HepG2 (cell line): ENCODE measurements around the gene NFATC2. TPM values are rescaled to one million over a fixed set of nuclear protein-coding genes. Genes with fewer than 3 reads are reported as not detected.
A peak's percentile ranks its signal among the peaks of the same experiment; 100 is the strongest.

ENCODE experiments used
- ATF7 ChIP-seq, 2 experiments: fragments of 450-650 bp in 1 of 2; sonication (generic) in 1 of 2; formaldehyde crosslinking in 1 of 2; IDR thresholded peaks; 2 replicates each; pipeline versions ENCODE4 v1.4.0 to v1.6.1; 2016 to 2020; ENCODE audit warnings: antibody characterized with exemption in 1 of 2, mild to moderate bottlenecking in 1 of 2, missing genetic modification reagents in 1 of 2
- CAMTA2 ChIP-seq: sonication (generic); formaldehyde crosslinking; IDR thresholded peaks from 2 replicates; pipeline ENCODE4 v1.4.0; 2020; ENCODE audit warnings: mild to moderate bottlenecking, missing genetic modification reagents, borderline replicate concordance
- KAT2B ChIP-seq: fragments of 150-350 bp; IDR thresholded peaks from 2 replicates; pipeline ENCODE4 v1.6.1; 2014; ENCODE audit warnings: low read depth, low read length, borderline replicate concordance
- KLF13 ChIP-seq: sonication (generic); formaldehyde crosslinking; IDR thresholded peaks from 2 replicates; pipeline ENCODE4 v1.4.0; 2020; ENCODE audit warnings: mild to moderate bottlenecking, missing genetic modification reagents
- MTA1 ChIP-seq: sonication (generic); formaldehyde crosslinking; IDR thresholded peaks from 2 replicates; pipeline ENCODE4 v1.4.0; 2020; ENCODE audit warnings: missing genetic modification reagents, mild to moderate bottlenecking, borderline replicate concordance
- SATB2 ChIP-seq: sonication (generic); formaldehyde crosslinking; IDR thresholded peaks from 2 replicates; pipeline ENCODE4 v1.5.0; 2020; ENCODE audit warnings: missing genetic modification reagents
- TMF1 ChIP-seq: sonication (generic); formaldehyde crosslinking; IDR thresholded peaks from 2 replicates; pipeline ENCODE4 v1.8.1; 2022; ENCODE audit warnings: low read depth, missing genetic modification reagents
- TP53 ChIP-seq: sonication (generic); formaldehyde crosslinking; conservative IDR thresholded peaks from 2 replicates; pipeline ENCODE4 v1.4.0; 2020; ENCODE audit warnings: missing genetic modification reagents
- XRCC5 ChIP-seq: fragments of 200-400 bp; formaldehyde crosslinking; optimal IDR thresholded peaks from 2 replicates; pipeline ENCODE3; 2017; ENCODE audit warnings: mild to moderate bottlenecking, low read length
- ZBTB3 ChIP-seq: sonication (generic); formaldehyde crosslinking; IDR thresholded peaks from 2 replicates; pipeline ENCODE4 v1.4.0; 2020; ENCODE audit warnings: low read depth, mild to moderate bottlenecking, moderate library complexity, missing genetic modification reagents, borderline replicate concordance
- ZEB1 ChIP-seq: IDR thresholded peaks from 2 replicates; pipeline ENCODE4 v1.6.1; 2012; ENCODE audit warnings: mild to moderate bottlenecking, low read depth, inconsistent platforms; ENCODE audit not compliant: insufficient replicate concordance
- ZFP37 ChIP-seq: sonication (generic); formaldehyde crosslinking; IDR thresholded peaks from 2 replicates; pipeline ENCODE4 v1.4.0; 2020; ENCODE audit warnings: missing genetic modification reagents, borderline replicate concordance
- ZKSCAN8 ChIP-seq: IDR thresholded peaks from 2 replicates; pipeline ENCODE4 v1.6.1; 2016; ENCODE audit warnings: borderline replicate concordance, missing genetic modification reagents, missing compliant biosample characterization
- ZNF224 ChIP-seq: sonication (generic); formaldehyde crosslinking; IDR thresholded peaks from 2 replicates; pipeline ENCODE4 v1.5.0; 2020; ENCODE audit warnings: mild to moderate bottlenecking, missing genetic modification reagents
- ZNF33B ChIP-seq: sonication (generic); formaldehyde crosslinking; IDR thresholded peaks from 2 replicates; pipeline ENCODE4 v1.5.1; 2020; ENCODE audit warnings: mild to moderate bottlenecking, missing genetic modification reagents
- ZNF616 ChIP-seq: sonication (generic); formaldehyde crosslinking; IDR thresholded peaks from 2 replicates; pipeline ENCODE4 v1.5.0; 2020; ENCODE audit warnings: low read depth, mild to moderate bottlenecking, missing genetic modification reagents
- ZNF629 ChIP-seq: sonication (generic); formaldehyde crosslinking; conservative IDR thresholded peaks from 2 replicates; pipeline ENCODE4 v1.5.0; 2020; ENCODE audit warnings: missing genetic modification reagents
- ZNF749 ChIP-seq: sonication (generic); formaldehyde crosslinking; IDR thresholded peaks from 2 replicates; pipeline ENCODE4 v1.8.0; 2022; ENCODE audit warnings: mild to moderate bottlenecking, missing genetic modification reagents, moderate library complexity, borderline replicate concordance
- ZNF777 ChIP-seq: sonication (generic); formaldehyde crosslinking; IDR thresholded peaks from 2 replicates; pipeline ENCODE4 v1.4.0; 2020; ENCODE audit warnings: missing genetic modification reagents
- polyA plus RNA-seq, 8 experiments: library from polyadenylated mRNA; depleted of rRNA in 3 of 8; stranded (reverse) in 7 of 8; unstranded in 1 of 8; fragments of >200 nt; fragmentation: Illumina TruSeq in 4 of 8; extraction: Trizol in 4 of 8; gene quantifications; 2 replicates each; pipeline versions ENCODE4 v1.2.1 to v1.2.3, GENCODE V29; 2011 to 2016; ENCODE audit warnings: low read depth in 4 of 8, missing spikeins in 1 of 8, mixed read lengths in 1 of 8; ENCODE audit not compliant: insufficient read depth in 1 of 8
- total RNA-seq, 5 experiments: library from RNA; depleted of rRNA; stranded (reverse); fragments of >200 nt; fragmentation: Illumina TruSeq; extraction: Trizol; gene quantifications; 2 replicates each; pipeline ENCODE4 v1.2.3, GENCODE V29; 2016; ENCODE audit warnings: low read depth in 1 of 5
- TF ChIP-seq, protein P1 (sequence below): sonication (generic); formaldehyde crosslinking; IDR thresholded peaks from 2 replicates; pipeline ENCODE4 v1.5.1; 2020; ENCODE audit warnings: mild to moderate bottlenecking, missing genetic modification reagents, borderline replicate concordance
- TF ChIP-seq, protein P2 (sequence below): IDR thresholded peaks from 2 replicates; pipeline ENCODE4 v1.6.1; 2012; ENCODE audit warnings: low read depth, low read length, improper control_type of control experiment
- TF ChIP-seq, protein P3 (sequence below): sonication (generic); formaldehyde crosslinking; IDR thresholded peaks from 2 replicates; pipeline ENCODE4 v1.8.0; 2022; ENCODE audit warnings: mild to moderate bottlenecking, missing genetic modification reagents, moderate library complexity

Gene NFATC2
- total and polyA plus RNA-seq, 2 of the 13 experiments (the other 11 are each of a cell fraction or from before 2014, with no cell fraction given): 1.9 to 3.3 TPM

DNA sequence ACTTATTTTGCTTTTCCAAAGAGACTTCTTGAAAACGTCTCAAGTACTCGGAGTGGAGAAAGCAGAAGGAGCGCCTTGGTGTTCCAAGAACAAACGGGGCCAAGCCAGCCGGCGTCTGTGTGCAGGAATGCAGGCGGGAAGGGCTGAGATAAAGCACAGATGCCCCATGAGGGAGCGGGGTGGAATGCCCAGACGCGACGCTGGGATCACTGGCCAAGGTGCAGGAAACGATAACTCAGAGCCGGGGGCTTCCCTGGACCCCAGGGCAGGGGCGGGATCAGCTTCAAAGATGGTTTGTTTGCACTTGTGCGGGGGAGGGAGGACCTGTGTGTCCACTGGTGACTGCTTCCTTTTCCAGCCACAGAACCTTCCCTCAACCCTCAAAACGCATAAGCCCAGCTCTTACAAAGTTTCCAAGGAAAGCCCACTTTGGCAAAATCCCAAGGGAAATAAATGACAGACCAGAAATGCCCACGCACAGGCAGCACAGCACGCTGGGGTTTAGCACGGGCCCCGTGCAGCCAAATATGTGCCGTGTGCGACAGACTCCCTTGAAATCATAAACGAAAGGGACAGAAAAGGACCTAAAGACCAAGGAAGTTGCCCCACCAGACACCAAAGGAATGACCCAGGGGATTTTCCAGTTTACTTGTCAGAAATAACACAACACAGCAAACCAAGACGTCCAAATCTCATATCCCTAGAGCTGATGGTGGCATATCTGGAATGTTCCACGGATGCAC is 113.9 kb downstream of the NFATC2 start (continued):
- TF ChIP-seq, protein P1, sequence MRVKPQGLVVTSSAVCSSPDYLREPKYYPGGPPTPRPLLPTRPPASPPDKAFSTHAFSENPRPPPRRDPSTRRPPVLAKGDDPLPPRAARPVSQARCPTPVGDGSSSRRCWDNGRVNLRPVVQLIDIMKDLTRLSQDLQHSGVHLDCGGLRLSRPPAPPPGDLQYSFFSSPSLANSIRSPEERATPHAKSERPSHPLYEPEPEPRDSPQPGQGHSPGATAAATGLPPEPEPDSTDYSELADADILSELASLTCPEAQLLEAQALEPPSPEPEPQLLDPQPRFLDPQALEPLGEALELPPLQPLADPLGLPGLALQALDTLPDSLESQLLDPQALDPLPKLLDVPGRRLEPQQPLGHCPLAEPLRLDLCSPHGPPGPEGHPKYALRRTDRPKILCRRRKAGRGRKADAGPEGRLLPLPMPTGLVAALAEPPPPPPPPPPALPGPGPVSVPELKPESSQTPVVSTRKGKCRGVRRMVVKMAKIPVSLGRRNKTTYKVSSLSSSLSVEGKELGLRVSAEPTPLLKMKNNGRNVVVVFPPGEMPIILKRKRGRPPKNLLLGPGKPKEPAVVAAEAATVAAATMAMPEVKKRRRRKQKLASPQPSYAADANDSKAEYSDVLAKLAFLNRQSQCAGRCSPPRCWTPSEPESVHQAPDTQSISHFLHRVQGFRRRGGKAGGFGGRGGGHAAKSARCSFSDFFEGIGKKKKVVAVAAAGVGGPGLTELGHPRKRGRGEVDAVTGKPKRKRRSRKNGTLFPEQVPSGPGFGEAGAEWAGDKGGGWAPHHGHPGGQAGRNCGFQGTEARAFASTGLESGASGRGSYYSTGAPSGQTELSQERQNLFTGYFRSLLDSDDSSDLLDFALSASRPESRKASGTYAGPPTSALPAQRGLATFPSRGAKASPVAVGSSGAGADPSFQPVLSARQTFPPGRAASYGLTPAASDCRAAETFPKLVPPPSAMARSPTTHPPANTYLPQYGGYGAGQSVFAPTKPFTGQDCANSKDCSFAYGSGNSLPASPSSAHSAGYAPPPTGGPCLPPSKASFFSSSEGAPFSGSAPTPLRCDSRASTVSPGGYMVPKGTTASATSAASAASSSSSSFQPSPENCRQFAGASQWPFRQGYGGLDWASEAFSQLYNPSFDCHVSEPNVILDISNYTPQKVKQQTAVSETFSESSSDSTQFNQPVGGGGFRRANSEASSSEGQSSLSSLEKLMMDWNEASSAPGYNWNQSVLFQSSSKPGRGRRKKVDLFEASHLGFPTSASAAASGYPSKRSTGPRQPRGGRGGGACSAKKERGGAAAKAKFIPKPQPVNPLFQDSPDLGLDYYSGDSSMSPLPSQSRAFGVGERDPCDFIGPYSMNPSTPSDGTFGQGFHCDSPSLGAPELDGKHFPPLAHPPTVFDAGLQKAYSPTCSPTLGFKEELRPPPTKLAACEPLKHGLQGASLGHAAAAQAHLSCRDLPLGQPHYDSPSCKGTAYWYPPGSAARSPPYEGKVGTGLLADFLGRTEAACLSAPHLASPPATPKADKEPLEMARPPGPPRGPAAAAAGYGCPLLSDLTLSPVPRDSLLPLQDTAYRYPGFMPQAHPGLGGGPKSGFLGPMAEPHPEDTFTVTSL (CRISPR knock-in tag): peak; percentile 92
- TF ChIP-seq SATB2 (0 out of 2 replicates have a peak, but pooled peaks have one; percentile 42), ZNF629 (0 out of 2 replicates have a peak, but pooled peaks have one; percentile 24), ZNF777 (CRISPR knock-in tag) (peak; percentile 57; the same call in 1 of the 2 replicates), MTA1 (CRISPR knock-in tag) (peak; percentile 100), ATF7 (IDR thresholded peaks at IDR 0.05) (no peak), ATF7 (CRISPR knock-in tag; IDR thresholded peaks at IDR 0.05) (peak; percentile 69; the same call in 1 of the 2 replicates), ZNF749 (CRISPR knock-in tag) (no peak), ZNF616 (CRISPR knock-in tag) (0 out of 2 replicates have a peak, but pooled peaks have one; percentile 52), KAT2B (no peak), CAMTA2 (CRISPR knock-in tag) (no peak), TP53 (CRISPR knock-in tag) (0 out of 2 replicates have a peak, but pooled peaks have one; percentile 15), ZEB1 (no peak), ZBTB3 (CRISPR knock-in tag) (no peak), ZKSCAN8 (CRISPR knock-in tag) (no peak), KLF13 (CRISPR knock-in tag) (no peak), XRCC5 (peak; percentile 69), ZNF224 (no peak), ZNF33B (CRISPR knock-in tag) (no peak), ZFP37 (CRISPR knock-in tag) (0 out of 2 replicates have a peak, but pooled peaks have one; percentile 29), TMF1 (CRISPR knock-in tag) (no peak)
- TF ChIP-seq, protein P2, sequence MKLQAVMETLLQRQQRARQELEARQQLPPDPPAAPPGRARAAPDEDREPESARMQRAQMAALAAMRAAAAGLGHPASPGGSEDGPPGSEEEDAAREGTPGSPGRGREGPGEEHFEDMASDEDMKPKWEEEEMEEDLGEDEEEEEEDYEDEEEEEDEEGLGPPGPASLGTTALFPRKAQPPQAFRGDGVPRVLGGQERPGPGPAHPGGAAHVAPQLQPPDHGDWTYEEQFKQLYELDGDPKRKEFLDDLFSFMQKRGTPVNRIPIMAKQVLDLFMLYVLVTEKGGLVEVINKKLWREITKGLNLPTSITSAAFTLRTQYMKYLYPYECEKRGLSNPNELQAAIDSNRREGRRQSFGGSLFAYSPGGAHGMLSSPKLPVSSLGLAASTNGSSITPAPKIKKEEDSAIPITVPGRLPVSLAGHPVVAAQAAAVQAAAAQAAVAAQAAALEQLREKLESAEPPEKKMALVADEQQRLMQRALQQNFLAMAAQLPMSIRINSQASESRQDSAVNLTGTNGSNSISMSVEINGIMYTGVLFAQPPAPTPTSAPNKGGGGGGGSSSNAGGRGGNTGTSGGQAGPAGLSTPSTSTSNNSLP: no peak
- TF ChIP-seq, protein P3, sequence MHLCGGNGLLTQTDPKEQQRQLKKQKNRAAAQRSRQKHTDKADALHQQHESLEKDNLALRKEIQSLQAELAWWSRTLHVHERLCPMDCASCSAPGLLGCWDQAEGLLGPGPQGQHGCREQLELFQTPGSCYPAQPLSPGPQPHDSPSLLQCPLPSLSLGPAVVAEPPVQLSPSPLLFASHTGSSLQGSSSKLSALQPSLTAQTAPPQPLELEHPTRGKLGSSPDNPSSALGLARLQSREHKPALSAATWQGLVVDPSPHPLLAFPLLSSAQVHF (CRISPR knock-in tag): no peak
